ENCODE data around the gene SINHCAF. TPM values are rescaled to one million over a fixed set of nuclear protein-coding genes. Genes with fewer than 3 reads are reported as not detected.
"Not testable (repeated sequence)": the region's sequence is repeated elsewhere in the genome, so short reads cannot be mapped to it uniquely, and the experiment has no call there.

The SINHCAF gene
- total RNA-seq, 1 experiment from 2014 or later: 179 TPM

DNA sequence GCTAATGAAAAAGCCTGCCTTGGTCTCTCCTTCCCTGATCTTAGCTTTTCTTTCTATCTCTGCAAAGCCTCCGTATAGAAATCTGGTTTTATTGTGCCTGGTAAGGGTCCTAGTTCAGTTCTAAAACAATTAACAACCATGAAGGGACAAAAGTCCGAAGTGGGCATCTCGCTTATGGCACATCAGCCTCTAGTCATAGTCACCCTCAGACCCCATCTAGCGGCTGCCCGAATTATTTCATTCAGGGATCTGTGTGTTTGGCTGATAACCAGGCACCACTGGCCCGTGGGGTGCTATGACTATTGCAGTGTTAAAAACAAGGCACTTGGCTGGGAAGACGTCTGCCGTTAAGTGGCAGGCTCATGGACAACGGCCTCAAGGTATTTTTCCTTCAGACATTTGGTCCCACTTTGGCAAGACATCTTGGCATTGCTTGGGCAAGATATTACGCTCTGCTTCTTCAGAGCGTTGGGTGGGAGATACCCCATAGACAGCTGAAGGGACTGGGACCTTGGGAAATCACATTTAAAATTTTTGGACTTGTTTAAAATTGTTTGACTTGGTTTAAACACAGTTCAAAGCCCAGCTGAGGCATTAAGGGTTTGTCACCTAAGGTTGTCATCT lies 87.1 kb downstream of the SINHCAF start:
- ChIA-PET POLR2A (no interaction called here), RAD21 (ENCODE audit: low non-redundant PET in 1 of 2, low total read pairs in 2 of 2, uncharacterized antibody in 2 of 2, unreplicated experiment in 2 of 2) (no interaction called here), CTCF (interaction anchor here (0.8 to 1.6 kb wide), 5 partner anchors 13 to 392 kb away, joined by 4 to 6 read pairs (median 5); no protein-coding TSS in a partner anchor)
- intact Hi-C loops (cut with micrococcal nuclease): loop anchor here (1.0 kb wide), 1 partner anchor 392 kb away; no protein-coding TSS in a partner anchor
- Histone ChIP-seq H3K9me2 (ENCODE audit: insufficient read depth) (no peaks in the 10 kb centered on the region), H2AFZ (ENCODE audit: low read depth, low read length, poor library complexity, severe bottlenecking) (peak overlapping the region; percentile 93), H3K27me3 (ENCODE audit: insufficient read depth, low read length) (no peaks in the 10 kb centered on the region; the same call in 1 of the 2 replicates), H3K4me2 (ENCODE audit: low read length) (peak overlapping the region; percentile 69), H4K20me1 (ENCODE audit: insufficient read depth) (no peaks in the 10 kb centered on the region), H3K4me1 (ENCODE audit: control insufficient read depth in 1 of 2, insufficient read depth in 2 of 2, low read length in 2 of 2) (peaks cover 0 to 21% of the 10 kb centered on the region in 2 experiments; a peak in 1 of 4 replicates), H3K9me3 (ENCODE audit: control insufficient read depth in 1 of 2, insufficient read depth in 1 of 2, low read depth in 1 of 2, low read length in 2 of 2) (no peaks in the 10 kb centered on the region), H3K36me3 (ENCODE audit: control insufficient read depth in 1 of 2, insufficient read depth in 2 of 2, low read length in 2 of 2) (no peaks in the 10 kb centered on the region), H3K79me2 (ENCODE audit: insufficient read depth, low read length) (no peaks in the 10 kb centered on the region), H3K4me3 (replicated peaks in 1 of 2; ENCODE audit: low read depth in 1 of 2, low read length in 2 of 2) (peak overlapping the region; percentile 14 to 39), H3K27ac (ENCODE audit: low read depth, low read length) (no peak overlapping the region), H3K9ac (ENCODE audit: low read length) (no peak overlapping the region)
- TF ChIP-seq, protein P1, sequence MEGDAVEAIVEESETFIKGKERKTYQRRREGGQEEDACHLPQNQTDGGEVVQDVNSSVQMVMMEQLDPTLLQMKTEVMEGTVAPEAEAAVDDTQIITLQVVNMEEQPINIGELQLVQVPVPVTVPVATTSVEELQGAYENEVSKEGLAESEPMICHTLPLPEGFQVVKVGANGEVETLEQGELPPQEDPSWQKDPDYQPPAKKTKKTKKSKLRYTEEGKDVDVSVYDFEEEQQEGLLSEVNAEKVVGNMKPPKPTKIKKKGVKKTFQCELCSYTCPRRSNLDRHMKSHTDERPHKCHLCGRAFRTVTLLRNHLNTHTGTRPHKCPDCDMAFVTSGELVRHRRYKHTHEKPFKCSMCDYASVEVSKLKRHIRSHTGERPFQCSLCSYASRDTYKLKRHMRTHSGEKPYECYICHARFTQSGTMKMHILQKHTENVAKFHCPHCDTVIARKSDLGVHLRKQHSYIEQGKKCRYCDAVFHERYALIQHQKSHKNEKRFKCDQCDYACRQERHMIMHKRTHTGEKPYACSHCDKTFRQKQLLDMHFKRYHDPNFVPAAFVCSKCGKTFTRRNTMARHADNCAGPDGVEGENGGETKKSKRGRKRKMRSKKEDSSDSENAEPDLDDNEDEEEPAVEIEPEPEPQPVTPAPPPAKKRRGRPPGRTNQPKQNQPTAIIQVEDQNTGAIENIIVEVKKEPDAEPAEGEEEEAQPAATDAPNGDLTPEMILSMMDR (IDR thresholded peaks at IDR 0.05 in 2 of 3, conservative IDR thresholded peaks at IDR 0.05 in 1 of 3; ENCODE audit: borderline replicate concordance in 1 of 3, insufficient read depth in 1 of 3, low read depth in 2 of 3, low read length in 2 of 3): peak; percentile 68 to 83 (median 76); a peak in 5 of 6 replicates
- TF ChIP-seq RAD21 (IDR thresholded peaks at IDR 0.05; ENCODE audit: low read depth) (peak; percentile 71), EZH2phosphoT487 (IDR thresholded peaks at IDR 0.05; ENCODE audit: borderline replicate concordance) (no peak)
- peak; percentile 89 for ATAC-seq
- DNase-seq (ENCODE audit: low read depth, low spot score): peak; percentile 54
- BruUV-seq (replicated peaks): no TSS peak

- H3K4me2 ChIP-seq (ENCODE audit: low read length): peak overlapping the region; percentile 69
- H3K9me3 ChIP-seq (ENCODE audit: control insufficient read depth in 1 of 2, insufficient read depth in 1 of 2, low read depth in 1 of 2, low read length in 2 of 2); H3K27me3 ChIP-seq (ENCODE audit: insufficient read depth, low read length); H4K20me1 ChIP-seq (ENCODE audit: insufficient read depth); H3K9ac ChIP-seq (ENCODE audit: low read length); DNase-seq (ENCODE audit: low read depth, low spot score); POLR2A ChIA-PET; H3K27ac ChIP-seq (ENCODE audit: low read depth, low read length); BruUV-seq (replicated peaks); RAD21 ChIA-PET (ENCODE audit: low non-redundant PET in 1 of 2, low total read pairs in 2 of 2, uncharacterized antibody in 2 of 2, unreplicated experiment in 2 of 2); H3K9me2 ChIP-seq (ENCODE audit: insufficient read depth); H3K36me3 ChIP-seq (ENCODE audit: control insufficient read depth in 1 of 2, insufficient read depth in 2 of 2, low read length in 2 of 2); H3K79me2 ChIP-seq (ENCODE audit: insufficient read depth, low read length): not testable (repeated sequence)
- intact Hi-C loops (cut with micrococcal nuclease): loop anchor here (1.0 kb wide), 1 partner anchor 391 kb away; no protein-coding TSS in a partner anchor
- CTCF ChIA-PET: interaction anchor here (1.6 to 2.1 kb wide), 2 partner anchors 34 to 391 kb away, joined by 6 to 9 read pairs; no protein-coding TSS in a partner anchor
- H3K4me1 ChIP-seq (ENCODE audit: control insufficient read depth in 1 of 2, insufficient read depth in 2 of 2, low read length in 2 of 2): peaks cover 0 to 21% of the 10 kb centered on the region in 2 experiments; a peak in 1 of 4 replicates
- peak; percentile 16 for ATAC-seq
- H2AFZ ChIP-seq (ENCODE audit: low read depth, low read length, poor library complexity, severe bottlenecking): peak overlapping the region; percentile 93
- peak overlapping the region; percentile 14 to 39 for H3K4me3 ChIP-seq (replicated peaks in 1 of 2; ENCODE audit: low read depth in 1 of 2, low read length in 2 of 2)
Measured at GRCh38 chr12:31238333-31238732, 87.6 kb downstream of the SINHCAF start.

All from HCT116 (cell line).